Right atrium auricular region (tissue), 2 donors: ENCODE data around the gene C10orf67. TPM values are rescaled to one million over a fixed set of nuclear protein-coding genes. Genes with fewer than 3 reads are reported as not detected.

Source experiments
- DNase-seq: peaks from one replicate; pipeline ENCODE4 v3.0.0-alpha.2; 2019; ENCODE audit warnings: low spot score
- H3K27ac ChIP-seq, 2 donors: fragments of 200-600 bp; sonication (generic); 1 replicate in 1 of 2; 2 replicates in 1 of 2; pipeline ENCODE4 v1.5.1; 2016 to 2019
- H3K27me3 ChIP-seq, 2 donors: fragments of 200-600 bp; sonication (generic); one replicate each; pipeline versions ENCODE4 v1.5.1 to v1.6.0; 2017 to 2019
- H3K36me3 ChIP-seq: fragments of 200-600 bp; sonication (generic); one replicate; pipeline ENCODE4 v1.5.1; 2016
- H3K4me1 ChIP-seq, 2 donors: fragments of 200-600 bp; sonication (generic); one replicate each; pipeline versions ENCODE4 v1.5.1 to v1.6.0; 2017 to 2019
- H3K4me3 ChIP-seq, 2 donors: fragments of 200-600 bp; sonication (generic); 1 replicate in 1 of 2; 2 replicates in 1 of 2; pipeline ENCODE4 v1.5.1; 2017 to 2019; ENCODE audit warnings: mild to moderate bottlenecking in 1 of 2, moderate library complexity in 1 of 2
- H3K9me3 ChIP-seq, 2 donors: fragments of 200-600 bp; sonication (generic); one replicate each; pipeline ENCODE4 v1.5.1; 2019
- CTCF ChIP-seq, 2 donors: fragments of 200-600 bp; sonication (generic); IDR thresholded peaks; one replicate each; pipeline ENCODE4 v1.5.1; 2019; ENCODE audit warnings: antibody characterized with exemption in 2 of 2
- total RNA-seq, 2 donors: library from RNA; depleted of rRNA; stranded (reverse); fragments of >200 nt; gene quantifications; one replicate each; pipeline ENCODE4 v1.1.0, GENCODE V29; 2016

Gene C10orf67
- total RNA-seq, 2 donors from 2014 or later: 0.16 to 0.44 TPM

- no peak overlapping the region for H3K4me3 ChIP-seq
- DNase-seq: no peak
- H3K27me3 ChIP-seq: peaks cover 0 to 5% of the 10 kb centered on the region in 2 donors
- H3K4me1 ChIP-seq: no peaks in the 10 kb centered on the region
- TF ChIP-seq CTCF (IDR thresholded peaks at IDR 0.05): no peak
- H3K36me3 ChIP-seq: no peaks in the 10 kb centered on the region
- H3K27ac ChIP-seq: no peak overlapping the region
- H3K9me3 ChIP-seq: no peaks in the 10 kb centered on the region
These were observed 141.8 kb downstream of the C10orf67 start for GRCh38 chr10:23202779-23203178.

DNA sequence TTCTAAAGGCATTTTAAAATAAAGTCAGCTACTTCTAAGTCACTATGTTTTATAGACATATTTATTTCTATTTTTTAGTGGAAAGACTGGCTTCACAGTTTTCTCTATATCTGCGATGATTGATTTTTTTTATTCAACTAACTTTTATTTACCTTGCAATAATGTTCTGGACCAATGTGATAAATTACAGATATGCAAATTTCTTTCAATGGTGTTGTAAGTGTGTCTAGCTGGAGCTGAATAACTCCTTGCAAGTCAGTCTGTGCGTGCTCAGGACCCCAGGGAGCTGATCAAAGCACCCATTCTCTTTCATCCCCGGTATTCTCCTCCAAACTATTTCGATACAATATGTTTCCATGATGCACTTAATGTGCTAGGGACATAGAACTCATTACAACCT, 142.8 kb downstream of the C10orf67 start:
- H3K27me3 ChIP-seq: peaks cover 0 to 5% of the 10 kb centered on the region in 2 donors
- no peak for DNase-seq
- H3K9me3 ChIP-seq: no peaks in the 10 kb centered on the region
- no peak overlapping the region for H3K4me3 ChIP-seq
- TF ChIP-seq CTCF (IDR thresholded peaks at IDR 0.05): no peak
- H3K36me3 ChIP-seq: no peaks in the 10 kb centered on the region
- H3K4me1 ChIP-seq: no peaks in the 10 kb centered on the region
- H3K27ac ChIP-seq: no peak overlapping the region

DNA sequence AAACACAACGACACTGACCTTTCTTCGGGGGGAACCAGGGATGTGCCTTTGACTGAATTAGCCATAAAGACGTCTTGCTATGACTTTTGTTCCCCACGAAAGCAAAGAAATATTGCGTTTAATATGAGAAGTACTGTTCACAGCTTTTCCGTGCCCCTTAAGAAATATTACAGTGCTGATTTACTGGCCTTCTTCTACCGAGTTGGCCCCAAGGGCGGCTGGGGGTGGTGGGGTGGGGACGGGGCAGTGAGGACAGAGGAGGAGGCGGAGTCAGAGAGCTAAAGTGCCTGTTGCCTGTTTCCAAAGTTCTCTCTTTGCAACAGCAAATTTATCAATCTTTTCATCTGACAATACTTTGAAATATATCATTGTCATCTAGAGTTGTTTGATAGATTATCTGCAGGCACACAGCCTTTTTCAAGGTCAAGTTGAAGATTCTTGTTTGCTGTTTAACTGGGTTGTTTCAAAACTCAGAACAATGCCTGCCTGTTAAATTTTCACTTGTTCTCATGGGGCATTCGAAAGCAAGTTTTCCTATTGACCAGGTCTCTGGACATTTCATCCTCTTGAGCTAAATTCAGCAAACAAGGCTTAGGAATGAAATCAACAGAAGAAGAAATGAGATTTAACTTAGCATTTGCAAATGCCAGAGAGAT, 143.5 kb downstream of the C10orf67 start:
- H3K9me3 ChIP-seq: no peaks in the 10 kb centered on the region
- H3K4me1 ChIP-seq: no peaks in the 10 kb centered on the region
- no peak overlapping the region for H3K27ac ChIP-seq
- peaks cover 0 to 5% of the 10 kb centered on the region in 2 donors for H3K27me3 ChIP-seq
- no peaks in the 10 kb centered on the region for H3K36me3 ChIP-seq
- DNase-seq: no peak
- no peak overlapping the region for H3K4me3 ChIP-seq
- no peak for TF ChIP-seq CTCF (IDR thresholded peaks at IDR 0.05)

DNA sequence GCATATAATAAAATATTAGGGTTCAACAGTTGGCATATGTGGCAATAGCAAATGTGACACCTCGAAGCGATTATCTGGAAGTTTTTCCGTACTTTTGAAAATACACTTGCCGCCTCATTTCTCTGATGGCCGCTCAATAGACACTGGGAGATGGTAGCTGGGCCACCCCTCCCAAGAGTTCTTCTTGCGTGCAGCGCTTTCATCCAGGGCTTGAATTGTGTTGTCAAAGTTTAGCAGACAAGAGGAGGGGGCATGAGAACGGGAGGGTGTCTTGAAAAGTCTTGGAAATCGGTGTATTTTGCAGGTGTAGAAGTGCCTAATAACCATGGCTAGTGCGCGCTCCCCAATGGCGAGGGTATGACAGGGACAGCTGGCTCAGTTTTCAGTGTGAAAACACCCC, 144.0 kb downstream of the C10orf67 start:
- H3K4me1 ChIP-seq: no peaks in the 10 kb centered on the region

GRCh38 chr10:23199768-23200511, 144.7 kb downstream of the C10orf67 start:
- peaks cover 10 to 13% of the 10 kb centered on the region in 2 donors for H3K27me3 ChIP-seq
- DNase-seq: no peak

More for the DNA sequence above, 144.0 kb downstream of the C10orf67 start:
- no peaks in the 10 kb centered on the region for H3K36me3 ChIP-seq
- H3K27ac ChIP-seq: no peak overlapping the region
- no peaks in the 10 kb centered on the region for H3K9me3 ChIP-seq
- H3K4me3 ChIP-seq: no peak overlapping the region
- peaks cover 5 to 6% of the 10 kb centered on the region in 2 donors for H3K27me3 ChIP-seq
- no peak for TF ChIP-seq CTCF (IDR thresholded peaks at IDR 0.05)
- no peak for DNase-seq

More at GRCh38 chr10:23199768-23200511, 144.7 kb downstream of the C10orf67 start:
- Histone ChIP-seq H3K36me3 (no peaks in the 10 kb centered on the region), H3K4me3 (no peak overlapping the region), H3K9me3 (no peaks in the 10 kb centered on the region), H3K27ac (no peak overlapping the region), H3K4me1 (peaks cover 0 to 5% of the 10 kb centered on the region in 2 donors)
- TF ChIP-seq CTCF (IDR thresholded peaks at IDR 0.05): no peak
